Fibroblast of lung (primary cell): Measurements from ENCODE around the gene CTDSP2. TPM values are rescaled to one million over a fixed set of nuclear protein-coding genes. Genes with fewer than 3 reads are reported as not detected.

Source experiments
- DNase-seq, 2 donors: peaks; one replicate each; pipeline versions ENCODE4 v3.0.0 to v3.0.0-alpha.2; 2010; ENCODE audit warnings: low read depth in 2 of 2
- H2AFZ ChIP-seq: 2 replicates; pipeline ENCODE4 v1.5.1; 2012; ENCODE audit warnings: low read length, control low read depth, inconsistent platforms
- H3K27ac ChIP-seq: 2 replicates; pipeline ENCODE4 v1.5.1; 2011; ENCODE audit warnings: low read length, control low read depth; ENCODE audit not compliant: insufficient read depth
- H3K27me3 ChIP-seq: 2 replicates; pipeline ENCODE4 v1.5.1; 2011; ENCODE audit warnings: mild to moderate bottlenecking, low read length; ENCODE audit not compliant: control insufficient read depth, insufficient read depth
- H3K36me3 ChIP-seq: 2 replicates; pipeline ENCODE4 v1.5.1; 2011; ENCODE audit warnings: low read length; ENCODE audit not compliant: control insufficient read depth, insufficient read depth
- H3K4me1 ChIP-seq: 2 replicates; pipeline ENCODE4 v1.5.1; 2011; ENCODE audit warnings: low read length; ENCODE audit not compliant: control insufficient read depth, insufficient read depth; ENCODE audit errors: extremely low read depth
- H3K4me2 ChIP-seq: 2 replicates; pipeline ENCODE4 v1.5.1; 2011; ENCODE audit warnings: low read length, control low read depth; ENCODE audit not compliant: insufficient read depth; ENCODE audit errors: extremely low read depth
- H3K4me3 ChIP-seq, 4 experiments: fragments of 200-600 bp in 1 of 4; sonication (generic) in 1 of 4; replicated peaks in 1 of 4; 2 replicates each; pipeline ENCODE4 v1.5.1; 2011 to 2016; ENCODE audit warnings: low read length in 4 of 4, low read depth in 3 of 4, mild to moderate bottlenecking in 3 of 4, control low read depth in 2 of 4, inconsistent platforms in 1 of 4, mixed read lengths in 1 of 4; ENCODE audit not compliant: insufficient read depth in 1 of 4; ENCODE audit errors: control extremely low read depth in 1 of 4
- H3K79me2 ChIP-seq: 2 replicates; pipeline ENCODE4 v1.5.1; 2012; ENCODE audit warnings: mild to moderate bottlenecking, low read length, inconsistent platforms; ENCODE audit not compliant: control insufficient read depth, insufficient read depth
- H3K9ac ChIP-seq: 2 replicates; pipeline ENCODE4 v1.5.1; 2011; ENCODE audit warnings: mild to moderate bottlenecking, low read length, control low read depth; ENCODE audit not compliant: insufficient read depth
- H3K9me3 ChIP-seq: 2 replicates; pipeline ENCODE4 v1.5.1; 2012; ENCODE audit warnings: low read depth, low read length; ENCODE audit not compliant: control insufficient read depth, insufficient read depth
- H4K20me1 ChIP-seq: 2 replicates; pipeline ENCODE4 v1.5.1; 2011; ENCODE audit warnings: low read length; ENCODE audit not compliant: control insufficient read depth, insufficient read depth; ENCODE audit errors: extremely low read depth
- CTCF ChIP-seq, 2 donors: IDR thresholded peaks in 1 of 2; conservative IDR thresholded peaks in 1 of 2; 1 replicate in 1 of 2; 2 replicates in 1 of 2; pipeline ENCODE4 v1.5.1; 2011 to 2012; ENCODE audit warnings: low read length in 2 of 2, control low read depth in 1 of 2, inconsistent platforms in 1 of 2, low read depth in 1 of 2, mild to moderate bottlenecking in 1 of 2
- EZH2 ChIP-seq: IDR thresholded peaks from 2 replicates; pipeline ENCODE4 v1.5.1; 2012; ENCODE audit warnings: low read length, control low read depth, mild to moderate bottlenecking; ENCODE audit errors: missing control alignments
- polyA plus RNA-seq, 2 donors: library from polyadenylated mRNA; depleted of rRNA in 1 of 2; stranded (reverse) in 1 of 2; unstranded in 1 of 2; fragments of >200 nt; gene quantifications; 2 replicates each; pipeline ENCODE4 v1.2.1, GENCODE V29; 2011 to 2012; ENCODE audit warnings: missing spikeins in 1 of 2
- total RNA-seq: library from RNA; depleted of rRNA; stranded (reverse); fragments of >200 nt; gene quantifications from 2 replicates; pipeline ENCODE4 v1.2.1, GENCODE V29; 2014

Gene CTDSP2
- total and polyA plus RNA-seq, 2 donors (not counting 1 experiment from before 2014, with no cell fraction given), result 92.0 to 208 TPM

DNA sequence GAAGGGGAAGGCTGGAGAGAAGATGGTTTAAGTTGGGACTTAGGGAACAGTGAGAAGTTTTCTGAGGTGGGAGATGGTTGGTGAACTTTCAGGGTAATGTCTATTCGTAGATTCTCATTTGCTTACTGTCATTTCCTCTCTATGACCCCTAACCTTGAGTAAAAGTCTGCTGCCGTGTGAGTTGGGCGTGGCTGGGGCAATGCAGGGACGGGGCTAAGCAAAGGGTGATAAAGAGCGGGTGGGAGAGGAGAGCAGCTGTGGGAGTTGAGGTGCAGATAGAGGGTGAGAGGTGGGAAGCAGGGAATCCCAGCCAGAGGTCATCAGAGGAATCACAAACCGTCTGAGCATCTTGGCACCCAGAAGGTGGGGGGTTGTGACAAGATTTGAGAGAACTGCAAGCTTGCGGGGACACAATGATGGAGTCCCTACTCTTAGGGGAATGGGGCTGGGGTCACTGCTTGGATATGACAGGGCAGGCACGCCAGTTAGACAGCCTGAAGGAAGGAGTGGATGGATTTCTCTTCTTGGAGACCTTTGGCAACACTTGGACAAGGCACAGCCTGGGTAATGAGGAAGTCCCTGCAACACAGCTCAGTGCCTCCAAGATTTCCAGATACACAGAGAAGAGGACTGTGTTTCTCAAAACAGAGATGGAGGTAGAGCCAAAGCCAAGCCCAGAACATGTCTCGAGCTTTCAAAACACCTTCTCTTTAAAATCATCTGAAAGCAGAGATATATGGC lies 45.9 kb upstream of the CTDSP2 start:
- Histone ChIP-seq H3K9me3 (no peaks in the 10 kb centered on the region), H3K27ac (no peak overlapping the region), H3K9ac (no peak overlapping the region), H3K4me3 (no peak overlapping the region), H2AFZ (no peak overlapping the region), H3K4me2 (no peak overlapping the region), H3K79me2 (no peaks in the 10 kb centered on the region), H3K4me1 (peaks cover 61% of the 10 kb centered on the region), H3K36me3 (no peaks in the 10 kb centered on the region), H4K20me1 (no peaks in the 10 kb centered on the region), H3K27me3 (no peaks in the 10 kb centered on the region)
- no peak for TF ChIP-seq CTCF (conservative IDR thresholded peaks at IDR 0.05 in 1 of 2, IDR thresholded peaks at IDR 0.05 in 1 of 2; ENCODE audit: low read depth in 1 of 2, low read length in 2 of 2)
- no peak for TF ChIP-seq EZH2
- no peak for DNase-seq

DNA sequence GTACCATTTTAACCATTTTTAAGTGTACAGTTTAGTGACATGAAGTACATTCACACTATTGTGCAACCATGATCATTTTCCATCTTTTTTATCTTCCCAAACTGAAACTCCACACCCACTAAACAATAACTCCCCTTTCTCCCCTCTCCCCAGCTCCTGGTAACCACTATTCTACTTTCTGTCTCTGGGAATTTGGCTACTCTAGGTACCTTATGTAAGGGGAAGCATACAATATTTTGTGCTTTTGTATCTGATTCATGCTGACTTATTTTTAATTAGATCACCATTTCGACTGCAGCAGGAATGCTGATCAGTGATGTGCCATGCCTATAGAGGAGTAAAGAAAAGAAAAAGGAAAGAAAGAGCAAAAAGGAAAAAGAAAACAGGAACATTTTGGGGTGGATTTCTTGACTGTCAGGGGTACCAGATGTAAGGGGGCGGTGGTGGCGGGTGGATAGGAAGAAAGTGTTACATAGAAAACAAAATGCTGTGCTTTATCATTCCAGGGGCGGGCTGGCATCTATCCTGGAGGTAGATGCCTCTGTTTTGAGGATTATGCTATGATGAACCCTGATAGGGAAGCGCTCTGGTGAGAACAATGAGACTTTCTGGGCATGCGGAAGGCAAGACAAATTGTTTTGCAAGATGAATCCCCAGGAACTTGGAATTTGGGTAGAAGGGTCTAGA lies 45.2 kb upstream of the CTDSP2 start:
- TF ChIP-seq EZH2, result no peak
- no peak for TF ChIP-seq CTCF (conservative IDR thresholded peaks at IDR 0.05 in 1 of 2, IDR thresholded peaks at IDR 0.05 in 1 of 2; ENCODE audit: low read depth in 1 of 2, low read length in 2 of 2)
- H3K4me3 ChIP-seq, result no peak overlapping the region
- H3K27me3 ChIP-seq, result no peaks in the 10 kb centered on the region
- no peak overlapping the region for H2AFZ ChIP-seq
- peaks cover 63% of the 10 kb centered on the region for H3K4me1 ChIP-seq
- no peaks in the 10 kb centered on the region for H4K20me1 ChIP-seq
- no peak overlapping the region for H3K4me2 ChIP-seq
- no peaks in the 10 kb centered on the region for H3K36me3 ChIP-seq
- H3K79me2 ChIP-seq, result no peaks in the 10 kb centered on the region
- DNase-seq, result no peak
- H3K9ac ChIP-seq, result no peak overlapping the region
- H3K27ac ChIP-seq, result no peak overlapping the region
- H3K9me3 ChIP-seq, result no peaks in the 10 kb centered on the region

GRCh38 chr12:57890191-57891115 lies 43.9 kb upstream of the CTDSP2 start:
- Histone ChIP-seq H4K20me1 (no peaks in the 10 kb centered on the region), H3K9me3 (no peaks in the 10 kb centered on the region), H3K36me3 (no peaks in the 10 kb centered on the region), H3K27ac (peak overlapping the region; percentile 90), H3K27me3 (no peaks in the 10 kb centered on the region), H3K79me2 (no peaks in the 10 kb centered on the region), H3K4me1 (peaks cover 54% of the 10 kb centered on the region), H2AFZ (no peak overlapping the region), H3K4me2 (no peak overlapping the region), H3K4me3 (no peak overlapping the region), H3K9ac (no peak overlapping the region)
- peak in 1 of 2 donors; percentile 64 for DNase-seq
- TF ChIP-seq CTCF (conservative IDR thresholded peaks at IDR 0.05 in 1 of 2, IDR thresholded peaks at IDR 0.05 in 1 of 2; ENCODE audit: low read depth in 1 of 2, low read length in 2 of 2) (no peak), EZH2 (no peak)
